NCI-H2196 treated with DMSO at 0.1 percent for 48 hours (cell line): Measurements from ENCODE around the gene CDK14.

Experiments used
- DNase-seq: peaks from one replicate; lab custom pipeline; 2025; ENCODE audit not compliant: unreplicated experiment; lab: John Stamatoyannopoulos, UW

The CDK14 gene

GRCh38 chr7:90595801-90596670 is at the start of gene CDK14:
CDK14 (plus strand) TSS chr7:90596321; CDS start chr7:90596628, 307 bp downstream.
- DNase-seq, result peak; percentile 41

GRCh38 chr7:90551036-90551435 is 45.1 kb upstream of the CDK14 start:
- no peak for DNase-seq

GRCh38 chr7:90552521-90552920 is 43.6 kb upstream of the CDK14 start:
- no peak for DNase-seq

GRCh38 chr7:90560730-90561129 is 35.4 kb upstream of the CDK14 start:
- no peak for DNase-seq

- DNase-seq, result no peak
Measured at GRCh38 chr7:90563286-90563685, 32.8 kb upstream of the CDK14 start.

- no peak for DNase-seq
Measured at GRCh38 chr7:90564455-90564854, 31.7 kb upstream of the CDK14 start.

GRCh38 chr7:90568213-90568612 is 27.9 kb upstream of the CDK14 start:
- DNase-seq, result no peak

GRCh38 chr7:90569368-90569767 is 26.8 kb upstream of the CDK14 start:
- DNase-seq, result no peak

- no peak for DNase-seq
Measured at GRCh38 chr7:90570373-90570959, 25.7 kb upstream of the CDK14 start.

- no peak for DNase-seq
Measured at GRCh38 chr7:90574146-90574819, 21.8 kb upstream of the CDK14 start.

GRCh38 chr7:90574820-90575187 is 21.3 kb upstream of the CDK14 start:
- no peak for DNase-seq

- no peak for DNase-seq
Measured at GRCh38 chr7:90579181-90579688, 16.9 kb upstream of the CDK14 start.

- no peak for DNase-seq
Measured at GRCh38 chr7:90580051-90580450, 16.1 kb upstream of the CDK14 start.

GRCh38 chr7:90582164-90582563 is 14.0 kb upstream of the CDK14 start:
- no peak for DNase-seq

- no peak for DNase-seq
Measured at GRCh38 chr7:90584378-90584777, 11.7 kb upstream of the CDK14 start.

GRCh38 chr7:90586091-90586490 is 10.0 kb upstream of the CDK14 start:
- no peak for DNase-seq

- DNase-seq, result no peak
Measured at GRCh38 chr7:90587766-90588165, 8.4 kb upstream of the CDK14 start.

- DNase-seq, result no peak
Measured at GRCh38 chr7:90592033-90592432, 4.1 kb upstream of the CDK14 start.

GRCh38 chr7:90593205-90593604 is 2.9 kb upstream of the CDK14 start:
- DNase-seq, result no peak

GRCh38 chr7:90594751-90595317 is 1.3 kb upstream of the CDK14 start:
- DNase-seq, result no peak

- DNase-seq, result no peak
Measured at GRCh38 chr7:90595342-90595800, 750 bp upstream of the CDK14 start.
